ENCODE results near the gene DNAH8. TPM values are rescaled to one million over a fixed set of nuclear protein-coding genes. Genes with fewer than 3 reads are reported as not detected.

Gene DNAH8
- total and polyA plus RNA-seq, 2 donors (not counting 3 experiments of a cell fraction or from before 2014, with no cell fraction given), result 0.29 to 0.61 TPM

- intact Hi-C loops (cut with micrococcal nuclease), result no loop called here
- Histone ChIP-seq H4K20me1 (replicated peaks; ENCODE audit: control insufficient read depth, extremely low read depth, insufficient read depth, low read length) (no peaks in the 10 kb centered on the region), H3K9ac (replicated peaks; ENCODE audit: extremely low read depth, insufficient read depth, low read length) (no peak overlapping the region), H3K79me2 (ENCODE audit: control insufficient read depth, insufficient read depth, low read length) (no peaks in the 10 kb centered on the region), H3K4me2 (ENCODE audit: insufficient read depth, low read length) (no peak overlapping the region), H3K36me3 (ENCODE audit: control insufficient read depth in 2 of 2, extremely low read depth in 1 of 2, insufficient read depth in 2 of 2, low read length in 2 of 2) (no peaks in the 10 kb centered on the region), H3K9me3 (replicated peaks; ENCODE audit: control insufficient read depth, insufficient read depth, low read length) (no peaks in the 10 kb centered on the region), H3K27me3 (ENCODE audit: control insufficient read depth in 2 of 2, insufficient read depth in 2 of 2, low read length in 2 of 2) (peaks cover 2 to 5% of the 10 kb centered on the region in 2 experiments), H3K4me1 (ENCODE audit: control insufficient read depth, extremely low read depth, insufficient read depth, low read length) (no peaks in the 10 kb centered on the region), H3K27ac (ENCODE audit: insufficient read depth, low read depth, low read length) (no peak overlapping the region), H2AFZ (ENCODE audit: low read depth, low read length) (no peak overlapping the region), H3K9me1 (replicated peaks; ENCODE audit: control insufficient read depth, extremely low read depth, insufficient read depth, low read length) (no peaks in the 10 kb centered on the region), H3K4me3 (replicated peaks in 1 of 3; ENCODE audit: insufficient read depth in 1 of 3, low read depth in 1 of 3, low read length in 3 of 3) (no peak overlapping the region)
- no TSS peak for BruUV-seq (replicated peaks)
- DNase-seq (ENCODE audit: low read depth, low spot score) (no peak), FAIRE-seq (no peak)
- ChIA-PET POLR2A (no interaction called here), CTCF (no interaction called here)
- dilution Hi-C loops (cut with MboI; ENCODE audit: extremely low pct_ligation_motif_present, low sequenced_read_pairs), result no loop called here
- TF ChIP-seq EZH2 (IDR thresholded peaks at IDR 0.05; ENCODE audit: borderline replicate concordance, low read depth, low read length, severe bottlenecking), result no peak
- TF ChIP-seq JUN (IDR thresholded peaks at IDR 0.05; ENCODE audit: borderline replicate concordance, insufficient read depth, insufficient read length, low read depth), result no peak
- TF ChIP-seq FOS (IDR thresholded peaks at IDR 0.05; ENCODE audit: borderline replicate concordance, insufficient read depth, low read length), result no peak
- TF ChIP-seq POLR2AphosphoS5 (IDR thresholded peaks at IDR 0.05; ENCODE audit: insufficient read depth, low read depth, low read length), result no peak
- TF ChIP-seq, protein P1, sequence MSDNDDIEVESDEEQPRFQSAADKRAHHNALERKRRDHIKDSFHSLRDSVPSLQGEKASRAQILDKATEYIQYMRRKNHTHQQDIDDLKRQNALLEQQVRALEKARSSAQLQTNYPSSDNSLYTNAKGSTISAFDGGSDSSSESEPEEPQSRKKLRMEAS (IDR thresholded peaks at IDR 0.05; ENCODE audit: insufficient read depth, insufficient read length), result no peak
- no peak for TF ChIP-seq GATA2 (IDR thresholded peaks at IDR 0.05; ENCODE audit: insufficient read depth, insufficient read length, low read depth, low read length)
- TF ChIP-seq MYC (IDR thresholded peaks at IDR 0.05; ENCODE audit: low read depth, low read length), result no peak
- no peak for TF ChIP-seq POLR2A (IDR thresholded peaks at IDR 0.05; ENCODE audit: low read depth, low read length)
- TF ChIP-seq CTCF (IDR thresholded peaks at IDR 0.05; ENCODE audit: extremely low read depth in 1 of 2, insufficient read depth in 1 of 2, low read depth in 1 of 2, low read length in 2 of 2), result no peak
These were observed 322.6 kb downstream of the DNAH8 start for GRCh38 chr6:39037707-39038106.
